GM23338 (cell line): Measurements from ENCODE around the gene ACO1.

ENCODE experiments used
- CREB1 ChIP-seq: fragments of 250-450 bp; sonication (Bioruptor Pico); IDR thresholded peaks from 2 replicates; pipeline ENCODE4 v1.5.0; 2020; ENCODE audit warnings: low read depth, mild to moderate bottlenecking, moderate library complexity
- CTCF ChIP-seq, 2 experiments: fragments of 200-600 bp in 1 of 2; sonication (generic) in 1 of 2; conservative IDR thresholded peaks; 2 replicates each; pipeline versions ENCODE4 v1.5.1 to v1.6.1; 2016 to 2017; ENCODE audit warnings: antibody characterized with exemption in 2 of 2, low read depth in 2 of 2, mild to moderate bottlenecking in 2 of 2, moderate library complexity in 1 of 2
- EZH2 ChIP-seq: fragments of 200-600 bp; sonication (generic); IDR thresholded peaks from one replicate; pipeline ENCODE4 v1.8.0; 2017; ENCODE audit warnings: antibody characterized with exemption, mild to moderate bottlenecking, low read depth; ENCODE audit not compliant: unreplicated experiment
- EZH2phosphoT487 ChIP-seq: fragments of 200-600 bp; sonication (generic); IDR thresholded peaks from one replicate; pipeline ENCODE4 v1.8.1; 2018; ENCODE audit warnings: antibody characterized with exemption; ENCODE audit not compliant: unreplicated experiment
- JUNB ChIP-seq: IDR thresholded peaks from one replicate; pipeline ENCODE4 v1.6.1; 2016; ENCODE audit warnings: antibody characterized with exemption; ENCODE audit not compliant: unreplicated experiment
- POLR2AphosphoS5 ChIP-seq: IDR thresholded peaks from 2 replicates; pipeline ENCODE4 v1.6.1; 2016; ENCODE audit warnings: antibody characterized with exemption, low read depth
- STAT1 ChIP-seq: IDR thresholded peaks from one replicate; pipeline ENCODE4 v1.6.1; 2016; ENCODE audit warnings: antibody characterized with exemption; ENCODE audit not compliant: unreplicated experiment
- ZNF114 ChIP-seq: fragments of 250-450 bp; sonication (Bioruptor Pico); IDR thresholded peaks from 2 replicates; pipeline ENCODE4 v1.5.0; 2020; ENCODE audit warnings: mild to moderate bottlenecking, moderate library complexity

- TF ChIP-seq CTCF (conservative IDR thresholded peaks at IDR 0.05; ENCODE audit: low read depth in 2 of 2) (no peak), ZNF114 (CRISPR knock-in tag) (no peak), JUNB (no peak), POLR2AphosphoS5 (no peak), STAT1 (no peak), EZH2 (no peak), CREB1 (CRISPR knock-in tag) (no peak), EZH2phosphoT487 (no peak)
Measured at GRCh38 chr9:32398207-32398606, 13.8 kb downstream of the ACO1 start.
